ENCODE data around the gene ZMIZ1. TPM values are rescaled to one million over a fixed set of nuclear protein-coding genes. Genes with fewer than 3 reads are reported as not detected.
A peak's percentile ranks its signal among the peaks of the same experiment; 100 is the strongest.

The ZMIZ1 gene
- total RNA-seq, 1 experiment from 2014 or later: 34.2 TPM

DNA sequence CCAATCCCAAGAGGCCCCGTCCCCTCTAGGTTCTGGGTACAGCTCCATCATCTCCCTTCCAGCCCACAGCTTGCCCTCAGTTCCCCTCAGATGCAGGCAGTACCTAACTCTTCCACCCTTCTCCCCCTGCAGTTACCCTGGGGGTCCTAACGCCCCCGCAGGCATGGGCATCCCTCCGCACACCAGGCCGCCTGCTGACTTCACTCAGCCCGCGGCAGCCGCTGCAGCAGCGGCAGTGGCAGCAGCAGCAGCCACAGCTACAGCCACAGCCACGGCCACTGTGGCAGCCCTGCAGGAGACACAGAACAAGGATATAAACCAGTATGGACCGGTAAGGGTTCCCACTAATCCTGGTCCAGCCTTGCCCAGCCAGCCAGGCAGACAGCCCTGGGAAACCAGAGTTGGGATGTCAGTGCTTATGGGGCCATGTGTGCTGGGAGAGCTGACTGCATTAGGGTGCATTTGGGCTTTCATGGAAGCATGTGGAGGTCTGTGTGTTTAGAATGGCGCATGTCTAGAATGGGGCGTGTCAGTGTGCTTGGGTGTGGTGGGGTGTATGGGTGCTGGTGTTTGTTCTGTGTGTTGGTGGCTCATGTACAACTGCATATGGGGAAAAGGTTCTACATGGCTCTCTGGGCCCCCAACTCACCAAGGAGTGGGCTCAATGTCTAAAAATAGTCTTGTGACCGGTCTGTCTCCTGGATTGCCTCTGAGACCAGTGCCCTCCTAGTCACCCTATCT is 223.4 kb downstream of the ZMIZ1 start:
- no peak for TF ChIP-seq CTCF (IDR thresholded peaks at IDR 0.05)
- TF ChIP-seq TCF7L2 (IDR thresholded peaks at IDR 0.05; ENCODE audit: low read depth, low read length): no peak
- no peak for TF ChIP-seq POLR2AphosphoS5 (IDR thresholded peaks at IDR 0.05; ENCODE audit: low read depth, low read length)
- no peak for TF ChIP-seq REST (IDR thresholded peaks at IDR 0.05; ENCODE audit: insufficient read depth in 1 of 2, low read depth in 2 of 2, low read length in 1 of 2)
- TF ChIP-seq SIN3A (IDR thresholded peaks at IDR 0.05; ENCODE audit: borderline replicate concordance, insufficient read depth, low read depth, low read length): no peak
- no peaks in the 10 kb centered on the region for H3K27me3 ChIP-seq (ENCODE audit: control insufficient read depth, insufficient read depth, low read length)
- no peaks in the 10 kb centered on the region for H3K4me1 ChIP-seq (ENCODE audit: control insufficient read depth, insufficient read depth, low read length)
- ChIA-PET POLR2A (no interaction called here), CTCF (no interaction called here)
- in situ Hi-C loops (cut with HindIII; ENCODE audit: low pct_unique_long_range_greater_than_20kb, low sequenced_read_pairs) (no loop called here), intact Hi-C loops (cut with micrococcal nuclease; ENCODE audit: unreplicated experiment) (no loop called here)
- H3K36me3 ChIP-seq (ENCODE audit: control insufficient read depth, insufficient read depth, low read length): no peaks in the 10 kb centered on the region; the same call in 1 of the 2 replicates
- no TSS peak for BruUV-seq (replicated peaks)
- no peak overlapping the region for H3K4me3 ChIP-seq (ENCODE audit: low read depth in 2 of 2, low read length in 2 of 2)
- H3K27ac ChIP-seq (ENCODE audit: low read length): no peak overlapping the region
- no peaks in the 10 kb centered on the region for H3K9me3 ChIP-seq (ENCODE audit: control insufficient read depth, insufficient read depth, low read depth, low read length)
- DNase-seq (ENCODE audit: low read depth, low spot score): no peak
- no peak for ATAC-seq

DNA sequence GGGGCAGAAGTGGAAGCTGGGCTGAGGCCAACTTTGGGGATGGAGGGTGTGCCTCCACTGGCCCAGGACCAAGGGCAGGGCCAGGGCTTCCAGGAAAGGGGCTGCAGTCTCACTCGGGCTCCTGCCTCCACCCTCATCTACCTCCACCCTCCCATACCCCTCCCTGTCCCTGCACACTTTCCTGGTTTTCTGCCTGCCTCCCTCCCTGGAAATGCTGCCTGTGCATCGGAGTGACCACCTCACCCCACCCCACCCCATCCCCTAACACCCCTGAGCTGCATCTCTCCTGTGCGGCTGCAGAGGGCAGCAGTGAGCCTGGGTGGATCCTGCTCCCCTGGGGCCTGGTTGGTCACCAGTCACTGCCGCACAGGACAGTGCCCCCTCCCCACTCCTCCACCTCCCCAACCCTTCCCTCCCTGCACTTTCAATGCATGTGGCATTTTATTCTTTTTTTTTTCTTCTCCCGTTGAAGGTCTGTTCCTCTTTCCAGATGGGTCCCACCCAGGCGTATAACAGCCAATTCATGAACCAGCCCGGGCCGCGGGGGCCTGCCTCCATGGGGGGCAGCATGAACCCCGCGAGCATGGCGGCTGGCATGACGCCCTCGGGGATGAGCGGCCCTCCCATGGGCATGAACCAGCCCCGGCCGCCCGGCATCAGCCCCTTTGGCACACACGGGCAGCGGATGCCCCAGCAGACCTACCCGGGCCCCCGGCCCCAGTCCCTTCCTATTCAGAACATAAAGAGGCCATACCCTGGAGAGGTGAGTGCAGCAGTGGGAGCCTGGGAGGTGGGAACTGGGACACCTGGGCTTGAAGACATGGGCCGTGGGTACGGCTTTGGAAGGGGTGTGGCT is 224.4 kb downstream of the ZMIZ1 start:
- TF ChIP-seq CTCF (IDR thresholded peaks at IDR 0.05): peak; percentile 87; the same call in 1 of the 2 replicates
- no peak for TF ChIP-seq POLR2AphosphoS5 (IDR thresholded peaks at IDR 0.05; ENCODE audit: low read depth, low read length)
- BruUV-seq (replicated peaks): no TSS peak
- no peaks in the 10 kb centered on the region for H3K27me3 ChIP-seq (ENCODE audit: control insufficient read depth, insufficient read depth, low read length)
- no peaks in the 10 kb centered on the region; the same call in 1 of the 2 replicates for H3K36me3 ChIP-seq (ENCODE audit: control insufficient read depth, insufficient read depth, low read length)
- DNase-seq (ENCODE audit: low read depth, low spot score) (no peak), ATAC-seq (no peak)
- intact Hi-C loops (cut with micrococcal nuclease; ENCODE audit: unreplicated experiment) (no loop called here), in situ Hi-C loops (cut with HindIII; ENCODE audit: low pct_unique_long_range_greater_than_20kb, low sequenced_read_pairs) (no loop called here)
- no peak overlapping the region for H3K4me3 ChIP-seq (ENCODE audit: low read depth in 2 of 2, low read length in 2 of 2)
- no peaks in the 10 kb centered on the region for H3K9me3 ChIP-seq (ENCODE audit: control insufficient read depth, insufficient read depth, low read depth, low read length)
- H3K4me1 ChIP-seq (ENCODE audit: control insufficient read depth, insufficient read depth, low read length): no peaks in the 10 kb centered on the region
- ChIA-PET CTCF (interaction anchor here (0.6 to 0.7 kb wide), 3 partner anchors 53 to 1021 kb away, joined by 3 to 5 read pairs (median 3); no protein-coding TSS in a partner anchor), POLR2A (interaction anchor here (0.7 kb wide), 1 partner anchor 827 kb away, joined by 3 read pairs; no protein-coding TSS in a partner anchor)
- no peak overlapping the region for H3K27ac ChIP-seq (ENCODE audit: low read length)
